DOHH2 (cell line): ENCODE data around the gene GMEB2.

ENCODE experiments used
- CTCF ChIP-seq: fragments of 200-600 bp; sonication (generic); IDR thresholded peaks from one replicate; pipeline ENCODE4 v1.5.1; 2014; ENCODE audit warnings: antibody characterized with exemption, mild to moderate bottlenecking, low read depth, low read length; ENCODE audit not compliant: poor library complexity, severe bottlenecking
- EZH2phosphoT487 ChIP-seq: fragments of 200-600 bp; sonication (generic); IDR thresholded peaks from 2 replicates; pipeline ENCODE4 v1.6.1; 2017; ENCODE audit warnings: borderline replicate concordance, mild to moderate bottlenecking, antibody characterized with exemption, low read length, moderate library complexity, mixed read lengths

DNA sequence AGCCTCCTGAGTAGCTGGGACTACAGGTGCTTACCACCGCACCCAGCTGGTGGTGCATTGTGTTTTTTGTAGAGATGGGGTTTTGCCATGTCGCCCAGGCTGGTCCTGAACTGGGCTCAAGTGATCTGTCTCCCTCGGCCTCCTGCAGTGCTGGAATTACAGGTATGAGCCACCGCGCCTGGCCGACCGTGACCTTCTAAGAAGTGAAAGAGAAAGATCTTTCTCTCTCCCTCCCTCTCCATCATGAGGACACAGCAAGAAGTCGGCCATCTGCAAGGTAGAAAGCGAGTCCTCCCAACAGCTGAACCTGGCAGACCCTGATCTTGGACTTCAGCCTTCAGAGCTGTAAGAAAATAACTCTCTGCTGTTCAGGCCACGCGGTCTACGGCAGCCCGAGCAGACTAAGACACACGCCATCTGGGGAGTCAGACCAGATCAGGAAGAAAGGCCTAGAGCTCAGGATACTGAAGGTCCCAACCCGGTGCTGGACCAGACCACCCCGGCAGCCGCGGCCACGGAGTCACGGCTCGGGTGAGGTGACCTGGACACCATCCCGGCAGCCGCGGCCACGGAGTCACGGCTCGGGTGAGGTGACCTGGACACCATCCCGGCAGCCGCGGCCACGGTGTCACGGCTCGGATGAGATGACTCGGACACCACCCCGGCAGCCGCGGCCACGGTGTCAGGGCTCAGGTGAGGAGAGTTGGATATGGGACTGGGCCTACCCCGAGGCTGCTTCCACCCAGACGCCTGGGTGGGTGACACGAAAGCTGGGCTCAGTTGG lies 9.6 kb downstream of the GMEB2 start:
- no peak for TF ChIP-seq CTCF
- no peak for TF ChIP-seq EZH2phosphoT487
